Hematopoietic multipotent progenitor cell treated with erythropoietin and hydrocortisone succinate and interleukin-3 and kit ligand, for 8 days (in vitro differentiated cells): Measurements from ENCODE around the gene MED29.

Experiments
- DNase-seq: peaks from one replicate; pipeline ENCODE4 v3.0.0-alpha.2; 2015

The MED29 gene

DNA sequence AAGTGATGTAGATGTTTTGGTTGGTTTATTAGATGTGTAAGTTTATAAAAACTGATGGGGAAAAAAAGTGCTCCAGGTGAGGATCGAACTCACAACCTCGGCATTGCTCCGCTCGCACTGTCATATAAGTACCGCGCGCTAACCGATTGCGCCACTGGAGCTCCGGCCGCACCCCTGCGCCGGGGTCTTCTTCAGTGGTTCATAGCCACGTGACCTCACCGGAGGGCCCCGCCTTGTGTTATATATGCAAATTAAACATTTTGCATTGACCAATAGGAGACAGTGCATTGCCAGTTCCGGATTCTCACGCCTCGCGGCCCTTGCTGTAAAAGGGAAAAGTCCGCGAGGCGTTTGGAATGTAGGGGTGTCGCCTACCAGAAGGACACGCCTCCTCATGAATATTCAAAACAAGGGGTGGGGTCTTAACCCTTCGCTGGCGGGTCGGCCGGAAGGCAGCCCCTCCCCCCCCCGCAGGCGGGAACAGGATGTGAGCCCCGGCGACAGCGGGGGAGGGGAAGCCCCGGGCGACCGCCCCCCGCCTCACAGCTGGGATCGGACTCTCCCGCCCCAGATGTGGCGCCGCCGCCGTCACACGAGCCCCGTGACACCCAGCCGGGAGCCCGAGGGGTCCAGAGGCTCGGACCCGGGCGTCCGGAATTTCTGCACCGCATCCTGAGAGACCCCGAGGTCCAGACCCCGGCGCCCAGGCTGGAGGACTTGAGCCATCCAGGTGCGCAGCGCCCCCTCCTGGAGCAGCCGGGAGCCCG, 21.1 kb downstream of the MED29 start, which contains the start of gene PLEKHG2:
Gene PLEKHG2, plus strand, starts transcription at position 570 of the 767 bp plus-strand sequence. CDS start 1,418 bp downstream, outside the sequence.
- peak; percentile 99 for DNase-seq

DNA sequence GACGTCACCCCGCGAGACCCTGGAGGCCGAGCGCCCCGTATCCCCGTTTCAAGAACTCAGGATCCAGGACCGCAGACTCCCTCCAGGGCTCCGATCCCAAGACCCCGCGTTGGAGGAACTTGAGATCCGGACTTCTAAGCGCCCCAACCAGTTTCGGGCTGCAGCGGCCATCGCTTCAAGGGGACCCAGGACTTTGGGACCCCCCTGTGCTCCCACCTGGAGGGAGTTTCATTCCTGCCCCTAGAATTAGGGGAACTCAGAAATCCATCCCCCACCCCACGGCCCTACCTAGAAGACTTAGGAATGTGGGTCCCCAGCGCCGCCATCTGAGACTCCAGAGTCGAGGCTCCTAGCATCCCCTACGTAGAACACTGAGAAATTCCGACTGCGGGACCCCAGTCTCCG, 21.7 kb downstream of the MED29 start:
- no peak for DNase-seq

DNA sequence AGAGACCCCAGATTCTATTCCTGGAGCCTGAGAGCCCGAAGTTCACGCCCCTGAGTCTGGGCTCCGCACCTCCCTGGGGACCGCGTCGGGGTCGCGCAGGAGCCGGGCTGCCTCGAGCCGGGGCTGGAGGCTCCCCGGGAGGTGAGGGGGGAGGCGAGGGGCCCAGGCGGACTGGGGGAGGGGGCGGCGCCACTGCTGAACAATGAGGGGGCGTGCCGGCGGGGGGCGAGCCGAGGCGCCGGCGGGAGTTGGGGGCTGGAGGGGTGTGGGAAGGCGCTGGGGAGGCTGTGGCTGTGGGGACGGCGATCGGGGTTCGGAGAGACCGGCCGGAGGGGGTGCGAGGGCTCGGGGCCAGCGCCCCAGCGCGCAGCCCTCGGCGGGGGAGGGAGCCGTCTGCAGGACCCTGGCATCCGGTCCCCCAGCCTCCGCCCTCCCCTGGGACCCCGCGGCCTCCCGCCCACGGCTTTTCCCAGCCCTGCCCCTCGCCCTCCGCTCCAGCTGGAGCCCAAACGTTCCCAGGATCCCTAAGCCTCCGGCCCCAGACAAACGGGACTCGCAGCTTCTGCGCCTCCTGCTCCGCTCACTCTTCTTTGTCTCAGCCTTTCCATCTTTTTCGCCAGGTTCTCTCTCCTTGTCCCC, 22.2 kb downstream of the MED29 start:
- no peak for DNase-seq

DNA sequence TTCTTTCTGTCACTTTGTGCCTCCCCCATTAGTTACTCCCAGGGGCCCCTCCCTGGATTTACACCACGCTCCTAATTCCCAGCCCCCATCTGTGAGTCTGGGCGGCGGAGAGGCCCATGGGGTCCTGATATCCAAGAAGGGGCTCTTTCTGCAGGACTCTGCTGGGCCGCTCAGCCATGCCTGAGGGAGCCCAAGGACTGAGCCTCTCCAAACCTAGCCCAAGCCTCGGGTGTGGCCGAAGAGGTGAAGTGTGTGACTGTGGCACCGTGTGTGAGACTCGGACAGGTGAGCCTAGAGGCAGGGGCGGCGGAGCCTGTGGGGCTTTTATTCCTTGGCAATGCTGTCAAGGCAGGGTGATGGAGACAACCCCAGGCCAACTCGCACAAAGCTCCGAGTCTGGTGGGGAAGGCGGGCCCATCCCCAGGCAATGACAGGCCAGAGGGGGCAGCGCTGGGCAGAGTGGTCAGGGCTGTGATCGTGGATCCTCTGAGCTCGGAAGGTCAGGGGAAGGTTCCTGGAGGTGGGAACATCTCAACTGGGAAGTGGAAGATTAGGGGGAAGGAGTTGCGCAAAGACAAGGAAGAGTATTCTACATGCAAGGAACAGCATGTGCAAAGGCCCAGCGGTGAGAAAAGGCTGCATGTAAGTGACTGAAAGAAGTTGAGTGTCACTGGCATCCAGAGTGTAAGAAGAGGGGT, 22.9 kb downstream of the MED29 start:
- no peak for DNase-seq

DNA sequence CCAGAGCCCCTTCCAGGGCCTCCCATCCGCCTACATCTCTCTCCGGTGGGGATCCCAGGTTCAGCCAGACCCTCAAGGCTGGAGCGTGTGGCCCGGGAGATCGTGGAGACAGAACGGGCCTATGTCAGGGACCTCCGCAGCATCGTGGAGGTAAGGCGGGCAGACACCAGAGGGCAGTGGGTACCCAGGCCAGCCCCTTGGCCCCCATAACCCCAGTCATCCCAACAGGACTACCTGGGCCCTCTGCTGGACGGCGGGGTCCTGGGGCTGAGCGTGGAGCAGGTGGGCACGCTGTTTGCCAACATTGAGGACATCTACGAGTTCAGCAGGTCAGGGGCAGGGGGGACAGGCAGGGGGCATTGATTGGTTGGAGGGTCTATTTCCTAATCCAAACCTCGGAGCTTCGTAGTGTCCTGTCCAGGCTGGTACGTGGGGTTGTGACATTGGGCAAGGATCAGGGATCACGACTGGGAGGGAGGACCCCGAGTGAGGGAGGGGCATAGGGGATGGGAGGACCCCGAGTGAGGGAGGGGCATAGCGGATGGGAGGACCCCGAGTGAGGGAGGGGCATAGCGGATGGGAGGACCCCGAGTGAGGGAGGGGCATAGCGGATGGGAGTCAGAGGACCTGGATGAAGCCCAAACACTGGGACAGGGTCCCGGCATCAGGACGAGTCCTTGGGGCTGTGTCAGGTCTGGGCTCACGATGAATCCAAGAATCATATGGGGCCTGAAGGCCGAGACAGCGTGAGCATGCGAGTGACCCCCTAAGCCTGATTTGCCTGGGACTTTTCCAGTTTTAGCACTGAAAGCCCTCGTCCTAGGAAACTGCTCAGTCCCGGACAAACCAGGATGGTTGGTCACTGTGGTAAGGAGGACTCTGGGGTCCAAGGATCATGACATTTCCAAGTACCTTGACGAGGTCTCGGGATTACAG, 24.2 kb downstream of the MED29 start:
- no peak for DNase-seq

DNA sequence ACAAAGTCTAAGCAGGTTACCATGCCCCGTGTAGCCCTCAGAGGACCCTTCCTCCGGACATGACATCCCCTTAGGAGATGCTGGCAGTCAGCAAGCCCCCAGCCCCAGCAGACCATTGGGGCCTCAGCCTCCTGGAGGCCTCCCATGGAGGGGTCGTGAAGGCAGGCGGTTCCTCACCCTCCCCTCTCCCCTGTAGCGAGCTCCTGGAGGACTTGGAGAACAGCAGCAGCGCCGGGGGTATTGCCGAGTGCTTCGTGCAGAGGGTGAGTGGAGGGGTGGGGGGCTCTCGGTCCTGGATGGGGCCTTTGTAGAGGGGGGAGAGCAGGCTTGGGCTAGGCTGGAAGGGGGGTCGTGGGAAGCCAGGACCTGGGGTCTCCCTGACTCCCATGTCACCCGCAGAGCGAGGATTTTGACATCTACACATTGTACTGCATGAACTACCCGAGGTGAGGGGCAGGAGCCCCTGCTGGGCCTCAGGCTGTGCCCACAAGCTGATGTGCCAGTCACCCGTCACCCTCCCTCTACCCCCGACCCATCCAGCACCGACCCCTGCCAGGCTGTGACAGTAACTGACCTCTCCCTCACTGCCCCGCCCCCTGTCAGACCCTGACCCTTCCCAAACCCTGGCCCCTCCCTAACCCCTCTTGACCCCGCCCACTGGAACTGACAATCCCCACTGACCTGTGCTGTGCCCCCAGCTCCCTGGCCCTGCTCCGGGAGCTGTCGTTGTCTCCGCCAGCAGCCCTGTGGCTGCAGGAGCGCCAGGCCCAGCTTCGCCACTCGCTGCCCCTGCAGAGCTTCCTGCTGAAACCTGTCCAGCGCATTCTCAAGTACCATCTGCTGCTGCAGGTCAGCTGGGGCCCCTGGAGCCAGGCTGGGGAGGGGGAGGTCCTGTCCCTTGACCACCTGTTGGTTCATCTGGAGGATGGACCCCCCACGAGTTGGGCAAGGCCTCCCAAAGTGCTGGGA, 25.3 kb downstream of the MED29 start:
- no peak for DNase-seq

DNA sequence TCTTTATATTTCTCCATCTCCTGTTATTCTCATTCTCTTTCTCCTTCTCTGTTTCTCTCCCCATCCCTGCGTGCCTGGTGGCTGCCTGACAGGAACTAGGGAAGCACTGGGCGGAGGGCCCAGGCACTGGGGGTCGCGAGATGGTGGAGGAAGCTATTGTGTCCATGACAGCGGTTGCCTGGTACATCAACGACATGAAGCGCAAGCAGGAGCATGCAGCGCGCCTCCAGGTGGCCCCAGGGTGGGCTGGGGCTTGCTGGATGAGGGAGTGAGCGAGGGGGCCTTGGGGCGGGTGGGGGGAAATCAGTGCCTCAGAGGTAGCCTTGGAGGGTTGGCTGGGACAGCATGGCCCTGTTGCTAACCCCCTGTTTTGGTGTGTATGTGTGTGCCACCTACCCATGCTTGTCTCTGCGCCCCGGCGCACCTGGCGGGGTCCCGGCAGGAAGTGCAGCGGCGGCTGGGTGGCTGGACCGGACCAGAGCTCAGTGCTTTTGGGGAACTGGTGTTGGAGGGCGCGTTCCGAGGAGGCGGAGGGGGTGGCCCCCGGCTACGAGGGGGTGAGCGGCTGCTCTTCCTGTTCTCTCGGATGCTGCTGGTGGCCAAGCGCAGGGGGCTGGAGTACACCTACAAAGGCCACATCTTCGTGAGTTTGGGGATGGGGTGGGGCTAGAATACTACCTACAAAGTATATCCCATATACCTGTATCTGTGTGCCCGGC, 26.4 kb downstream of the MED29 start:
- DNase-seq = no peak

DNA sequence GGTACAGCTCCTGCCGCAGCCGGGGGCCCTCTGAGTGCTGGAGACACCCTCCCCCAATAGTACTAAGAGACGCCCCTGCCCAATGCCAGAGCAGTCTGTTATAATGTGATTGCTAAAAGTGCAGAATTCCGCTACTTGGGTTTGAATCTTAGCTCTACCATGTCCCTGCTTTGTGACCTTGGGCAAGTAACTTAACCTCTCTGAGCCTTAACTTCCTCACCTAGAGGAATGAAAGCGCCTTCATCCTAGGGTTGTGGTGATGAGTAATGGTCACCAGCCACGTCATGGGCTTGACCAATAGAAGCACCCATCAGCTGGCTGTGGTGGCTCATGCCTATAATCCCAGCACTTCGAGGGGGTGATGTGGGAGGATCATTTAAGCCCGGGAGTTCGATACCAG, 27.8 kb downstream of the MED29 start:
- no peak for DNase-seq

DNA sequence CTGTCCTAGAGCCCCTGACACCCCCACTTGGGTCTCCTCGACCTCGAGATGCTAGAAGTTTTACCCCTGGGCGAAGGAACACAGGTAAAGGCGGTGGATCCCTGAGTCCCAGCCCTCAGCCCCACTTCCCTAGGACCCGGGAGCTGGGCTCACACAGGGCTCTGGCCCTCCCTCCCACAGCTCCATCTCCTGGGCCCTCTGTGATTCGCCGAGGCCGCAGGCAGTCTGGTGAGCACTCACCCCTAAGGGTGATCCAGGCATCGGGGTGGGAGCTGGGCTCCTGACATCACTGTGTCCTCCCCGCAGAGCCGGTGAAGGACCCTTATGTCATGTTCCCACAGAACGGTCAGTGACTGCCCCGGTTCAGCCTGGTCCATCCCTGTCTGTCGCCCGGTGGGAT, 29.6 kb downstream of the MED29 start:
- DNase-seq = no peak

DNA sequence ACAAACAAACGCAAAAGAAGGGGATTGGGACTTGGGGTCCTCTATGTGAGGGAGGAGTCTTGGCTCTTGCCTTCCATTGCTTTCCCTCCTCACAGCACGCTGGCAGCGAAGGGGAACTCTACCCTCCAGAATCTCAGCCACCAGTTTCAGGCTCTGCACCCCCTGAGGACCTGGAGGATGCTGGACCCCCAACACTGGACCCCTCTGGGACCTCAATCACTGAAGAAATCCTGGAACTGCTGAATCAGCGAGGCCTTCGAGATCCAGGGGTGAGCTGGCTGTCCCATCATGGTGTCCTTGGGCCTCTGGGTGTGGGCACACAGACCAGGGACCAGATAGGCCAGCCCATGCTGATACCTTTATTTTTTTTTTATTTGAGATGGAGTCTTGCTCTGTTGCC, 30.8 kb downstream of the MED29 start:
- no peak for DNase-seq

DNA sequence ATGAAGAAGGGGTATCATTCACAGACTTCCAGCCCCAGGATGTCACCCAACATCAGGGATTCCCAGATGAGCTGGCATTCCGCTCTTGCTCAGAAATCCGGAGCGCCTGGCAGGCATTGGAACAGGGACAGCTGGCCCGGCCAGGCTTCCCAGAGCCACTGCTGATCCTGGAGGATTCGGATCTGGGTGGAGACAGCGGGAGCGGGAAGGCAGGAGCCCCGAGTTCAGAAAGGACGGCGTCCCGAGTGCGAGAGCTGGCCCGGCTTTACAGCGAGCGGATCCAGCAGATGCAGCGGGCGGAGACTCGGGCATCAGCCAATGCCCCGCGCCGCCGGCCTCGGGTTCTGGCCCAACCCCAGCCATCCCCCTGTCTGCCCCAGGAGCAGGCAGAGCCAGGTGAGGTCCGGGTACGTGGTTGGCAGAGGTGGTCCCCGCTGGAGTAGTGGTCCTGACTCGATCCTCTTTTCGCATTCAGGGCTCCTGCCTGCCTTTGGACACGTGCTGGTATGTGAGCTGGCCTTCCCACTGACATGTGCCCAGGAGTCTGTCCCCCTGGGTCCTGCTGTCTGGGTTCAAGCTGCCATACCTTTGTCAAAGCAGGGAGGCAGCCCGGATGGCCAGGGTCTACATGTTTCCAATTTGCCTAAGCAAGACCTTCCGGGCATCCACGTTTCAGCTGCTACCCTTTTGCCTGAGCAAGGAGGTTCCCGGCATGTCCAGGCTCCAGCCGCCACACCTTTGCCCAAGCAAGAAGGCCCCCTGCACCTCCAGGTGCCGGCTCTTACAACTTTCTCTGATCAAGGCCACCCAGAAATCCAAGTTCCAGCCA, 32.3 kb downstream of the MED29 start:
- DNase-seq = no peak

DNA sequence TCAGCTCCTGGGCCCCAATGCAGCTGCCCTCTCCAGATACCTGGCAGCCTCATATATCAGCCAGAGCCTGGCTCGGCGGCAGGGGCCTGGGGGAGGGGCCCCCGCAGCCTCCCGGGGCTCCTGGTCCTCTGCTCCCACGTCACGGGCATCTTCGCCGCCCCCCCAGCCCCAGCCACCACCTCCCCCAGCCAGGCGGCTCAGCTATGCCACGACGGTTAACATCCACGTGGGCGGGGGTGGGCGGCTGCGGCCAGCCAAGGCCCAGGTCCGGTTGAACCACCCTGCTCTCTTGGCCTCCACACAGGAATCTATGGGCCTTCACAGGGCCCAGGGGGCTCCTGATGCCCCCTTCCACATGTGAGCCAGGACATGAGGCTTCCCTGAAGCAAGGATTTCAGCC, 33.8 kb downstream of the MED29 start:
- no peak for DNase-seq

DNA sequence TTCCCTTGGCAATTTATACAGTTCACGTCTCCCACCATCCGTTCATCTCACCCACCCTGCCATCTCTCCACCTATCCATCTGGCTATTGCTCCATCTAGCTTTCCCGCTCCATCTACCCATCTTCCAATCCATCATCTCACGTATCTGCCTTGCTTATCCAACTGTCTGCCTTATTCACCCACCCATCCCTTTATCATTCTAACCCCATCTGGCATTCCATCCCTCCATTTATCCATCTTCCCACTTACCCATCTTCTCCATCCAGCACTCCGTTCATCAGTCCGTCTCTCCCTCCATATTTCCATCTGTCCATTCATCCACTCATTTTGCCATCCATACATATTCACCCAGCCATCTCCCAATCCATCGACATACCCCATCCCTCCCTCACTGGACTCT, 34.6 kb downstream of the MED29 start:
- no peak for DNase-seq

DNA sequence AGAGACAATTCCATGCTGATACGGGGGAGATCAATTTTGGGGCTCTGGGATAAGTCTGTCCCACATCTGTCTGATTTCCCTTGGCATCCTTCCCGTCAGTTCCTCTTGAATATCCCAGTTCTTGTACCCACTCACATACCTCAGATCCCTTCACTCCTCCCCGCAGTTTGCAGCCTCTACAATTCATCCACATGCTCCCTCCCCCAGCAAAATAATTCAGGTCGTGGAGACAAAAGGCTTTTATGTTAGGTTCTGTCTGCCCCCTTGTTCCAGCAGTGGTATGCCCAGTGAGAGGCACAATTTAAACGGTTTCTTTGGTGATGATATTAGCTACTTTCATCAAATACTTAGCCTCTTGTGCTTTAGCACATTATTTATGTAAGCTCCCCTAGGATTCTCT, 35.0 kb downstream of the MED29 start:
- no peak for DNase-seq

DNA sequence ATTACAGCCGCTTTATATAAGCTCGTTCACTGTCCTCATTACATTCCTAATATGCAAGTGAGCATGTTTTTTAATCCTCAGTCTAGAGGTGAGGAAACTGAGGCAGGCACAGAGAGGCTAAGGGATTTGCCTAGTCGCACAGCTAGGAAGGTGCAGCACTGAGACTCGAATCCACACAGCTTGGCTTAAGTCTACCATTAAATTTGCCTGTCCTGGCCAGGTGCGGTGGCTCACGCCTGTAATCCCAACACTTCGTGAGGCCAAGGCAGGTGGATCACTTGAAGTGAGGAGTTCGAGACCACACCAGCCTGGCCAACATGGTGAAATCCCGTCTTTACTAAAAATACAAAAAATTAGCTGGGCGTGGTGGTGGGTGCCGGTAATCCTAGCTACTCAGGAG, 36.5 kb downstream of the MED29 start:
- no peak for DNase-seq

DNA sequence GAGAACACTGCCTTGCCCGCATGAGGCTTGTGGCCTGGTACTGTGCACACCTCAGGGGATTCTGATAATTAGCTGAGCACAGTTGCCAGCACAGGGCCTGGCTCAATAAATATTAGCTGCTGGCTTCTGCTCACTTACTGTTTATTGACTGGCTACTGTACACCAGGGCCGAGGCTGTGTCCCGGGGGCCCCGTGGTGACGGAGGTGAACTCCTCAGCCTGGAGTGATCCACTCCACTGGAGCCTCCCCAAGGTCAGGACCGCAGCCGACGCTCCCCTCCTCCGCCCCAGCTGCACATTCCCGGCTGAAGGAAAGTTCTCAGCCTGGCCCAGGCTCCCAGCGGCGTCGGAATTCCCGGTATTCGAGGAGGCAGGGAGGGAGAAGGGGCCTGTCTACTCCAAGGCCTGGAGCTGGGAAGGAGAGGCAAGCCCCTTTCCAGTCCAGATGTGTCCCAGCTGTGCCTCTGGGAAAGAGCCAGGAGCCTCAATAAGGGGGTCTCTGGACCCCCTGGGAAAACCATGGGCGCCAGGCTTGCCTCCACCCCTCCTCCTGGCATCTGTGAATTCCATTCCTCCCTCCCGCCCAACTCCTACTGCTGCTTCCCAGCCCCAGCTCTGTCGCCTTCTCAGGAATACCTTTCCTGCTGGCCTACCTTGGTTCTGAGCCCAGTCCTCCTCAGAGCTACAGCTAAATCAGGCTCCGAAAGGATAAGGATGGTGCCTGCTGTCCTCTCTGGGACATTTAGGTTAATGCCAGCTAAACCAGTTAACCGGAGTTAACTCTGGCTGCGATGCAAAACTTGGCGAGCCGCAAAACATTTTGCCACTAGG, 37.3 kb downstream of the MED29 start:
- DNase-seq = no peak

DNA sequence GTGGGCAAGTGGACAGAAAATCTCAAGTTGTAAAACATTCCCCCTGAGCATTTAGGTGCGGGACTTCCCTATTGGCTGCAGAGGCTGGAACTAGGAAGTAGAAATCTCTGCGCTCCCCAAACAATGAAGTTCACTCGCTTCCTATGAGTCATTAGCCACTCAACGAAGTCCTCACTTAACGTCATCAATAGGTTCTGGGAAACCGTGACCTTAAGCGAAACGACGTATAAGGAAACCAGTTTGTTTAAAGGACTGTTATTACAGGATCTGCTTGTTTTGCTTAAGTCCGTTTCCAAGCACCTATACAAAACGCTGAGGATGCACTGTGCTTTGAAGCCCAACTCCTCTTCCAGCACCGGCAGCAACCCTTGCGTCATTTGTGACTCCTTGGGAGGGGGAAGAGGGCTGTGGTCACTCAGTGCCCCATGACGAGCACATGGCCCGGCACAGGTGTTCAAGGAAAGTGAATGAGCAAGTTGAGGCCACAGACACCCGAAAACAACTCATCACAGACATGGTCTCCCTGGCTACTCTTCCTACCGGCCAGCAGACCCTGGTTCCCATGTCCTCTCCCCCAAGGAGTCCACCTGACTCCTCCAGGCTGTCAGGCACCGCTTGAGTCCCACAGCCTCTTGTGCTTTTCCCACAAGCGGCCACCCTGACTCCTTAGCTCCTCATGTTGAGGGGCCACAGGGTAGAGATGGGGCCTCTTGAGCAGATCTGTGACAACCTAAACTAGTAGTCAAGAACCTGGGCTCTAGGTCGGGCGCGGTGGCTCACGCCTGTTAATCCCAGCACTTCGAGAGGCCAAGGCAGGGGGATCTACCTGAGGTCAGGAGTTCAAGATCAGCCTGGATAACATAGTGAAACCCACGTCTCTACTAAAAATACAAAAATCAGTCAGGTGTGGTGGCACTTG, 39.8 kb downstream of the MED29 start:
- no peak for DNase-seq

DNA sequence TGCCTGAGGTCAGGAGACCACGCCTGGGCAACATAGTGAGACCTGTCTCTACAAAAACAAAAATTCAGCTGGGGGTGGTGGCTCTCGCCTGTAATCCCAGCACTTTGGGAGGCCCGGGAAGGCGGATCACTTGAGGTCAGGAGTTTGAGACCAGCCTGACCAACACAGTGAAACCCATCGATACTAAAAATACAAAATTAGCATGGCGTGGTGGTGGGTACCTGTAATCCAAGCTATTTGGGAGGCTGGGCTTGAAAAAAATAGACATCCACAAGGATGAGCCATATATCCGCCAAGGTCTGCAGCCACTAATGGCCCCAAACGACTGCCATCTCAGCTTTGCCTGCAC, 41.5 kb downstream of the MED29 start:
- no peak for DNase-seq
